HG03457 (cell line): ENCODE results near the gene PRRG4.
"Not testable (repeated sequence)": the region's sequence is repeated elsewhere in the genome, so short reads cannot be mapped to it uniquely, and the experiment has no call there.

Experiments
- ATAC-seq: cut with Tn5 transposase; IDR thresholded peaks from one replicate; pipeline ENCODE4 v1.9.1; 2021; ENCODE audit warnings: moderate number of reproducible peaks; ENCODE audit not compliant: unreplicated experiment

The PRRG4 gene

GRCh38 chr11:32830413-32830738, 649 bp downstream of the PRRG4 start:
- ATAC-seq = peak; percentile 2

GRCh38 chr11:32830796-32831195, 1.1 kb downstream of the PRRG4 start:
- no peak for ATAC-seq

GRCh38 chr11:32831221-32831620, 1.5 kb downstream of the PRRG4 start:
- ATAC-seq = no peak

- ATAC-seq = no peak
Measured at GRCh38 chr11:32833921-32834320, 4.2 kb downstream of the PRRG4 start.

- no peak for ATAC-seq
Measured at GRCh38 chr11:32836946-32837345, 7.2 kb downstream of the PRRG4 start.

- no peak for ATAC-seq
Measured at GRCh38 chr11:32838505-32839274, 9.0 kb downstream of the PRRG4 start.

- no peak for ATAC-seq
Measured at GRCh38 chr11:32839308-32839707, 9.6 kb downstream of the PRRG4 start.

- ATAC-seq = no peak
Measured at GRCh38 chr11:32840587-32840986, 10.9 kb downstream of the PRRG4 start.

- no peak for ATAC-seq
Measured at GRCh38 chr11:32843544-32843943, 13.8 kb downstream of the PRRG4 start.

GRCh38 chr11:32847511-32847910, 17.8 kb downstream of the PRRG4 start:
- ATAC-seq = no peak

- no peak for ATAC-seq
Measured at GRCh38 chr11:32849761-32850160, 20.0 kb downstream of the PRRG4 start.

GRCh38 chr11:32851251-32851650, 21.5 kb downstream of the PRRG4 start:
- no peak for ATAC-seq

GRCh38 chr11:32852207-32852606, 22.5 kb downstream of the PRRG4 start:
- ATAC-seq = no peak

GRCh38 chr11:32855601-32856000, 25.9 kb downstream of the PRRG4 start:
- ATAC-seq = no peak

- ATAC-seq = no peak
Measured at GRCh38 chr11:32858731-32859130, 29.0 kb downstream of the PRRG4 start.

- ATAC-seq = no peak
Measured at GRCh38 chr11:32861850-32862577, 32.3 kb downstream of the PRRG4 start.

GRCh38 chr11:32864555-32864954, 34.8 kb downstream of the PRRG4 start:
- ATAC-seq = no peak

GRCh38 chr11:32868752-32869151, 39.0 kb downstream of the PRRG4 start:
- ATAC-seq = not testable (repeated sequence)

GRCh38 chr11:32870676-32871075, 40.9 kb downstream of the PRRG4 start:
- ATAC-seq = no peak

- ATAC-seq = no peak
Measured at GRCh38 chr11:32874132-32874531, 44.4 kb downstream of the PRRG4 start.

GRCh38 chr11:32881286-32881685, 51.6 kb downstream of the PRRG4 start:
- ATAC-seq = no peak

- no peak for ATAC-seq
Measured at GRCh38 chr11:32883421-32883820, 53.7 kb downstream of the PRRG4 start.

- ATAC-seq = no peak
Measured at GRCh38 chr11:32884023-32884422, 54.3 kb downstream of the PRRG4 start.
